Hepatocyte (in vitro differentiated cells): ENCODE data around the gene FAF1.

ENCODE experiments used
- EZH2 ChIP-seq: fragments of 200-600 bp; sonication (generic); IDR thresholded peaks from 2 replicates; pipeline ENCODE4 v1.6.1; 2016; ENCODE audit warnings: antibody characterized with exemption, mild to moderate bottlenecking, borderline replicate concordance
- EZH2phosphoT487 ChIP-seq: fragments of 200-600 bp; sonication (generic); IDR thresholded peaks from one replicate; pipeline ENCODE4 v1.6.1; 2018; ENCODE audit warnings: antibody characterized with exemption, mild to moderate bottlenecking, low read depth, moderate library complexity; ENCODE audit not compliant: unreplicated experiment, severe bottlenecking
- TF ChIP-seq, protein P1 (sequence below): fragments of 200-600 bp; sonication (generic); IDR thresholded peaks from 2 replicates; pipeline ENCODE4 v1.5.1; 2016; ENCODE audit warnings: antibody characterized with exemption, mild to moderate bottlenecking; ENCODE audit not compliant: poor library complexity

DNA sequence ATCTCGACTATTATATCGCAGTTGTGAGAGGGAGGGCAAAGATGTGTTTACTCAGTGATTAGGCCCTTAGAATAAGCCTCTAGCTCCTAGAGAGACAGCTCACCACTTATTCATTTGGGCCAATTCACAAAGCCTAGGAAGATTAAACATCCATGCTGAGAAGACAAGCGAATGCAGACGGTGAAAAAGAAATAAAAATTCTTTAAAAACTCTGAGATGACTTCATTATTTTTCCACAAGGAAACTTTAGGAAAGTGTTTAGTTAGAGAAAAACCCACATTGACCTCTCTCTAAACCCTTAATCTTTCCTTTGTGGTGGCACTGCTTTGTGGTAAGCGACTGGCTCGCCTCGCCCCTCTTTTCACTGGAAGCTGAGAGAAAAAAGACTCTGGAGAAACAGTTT is 390.0 kb downstream of the FAF1 start:
- TF ChIP-seq EZH2phosphoT487: no peak
- TF ChIP-seq, protein P1, sequence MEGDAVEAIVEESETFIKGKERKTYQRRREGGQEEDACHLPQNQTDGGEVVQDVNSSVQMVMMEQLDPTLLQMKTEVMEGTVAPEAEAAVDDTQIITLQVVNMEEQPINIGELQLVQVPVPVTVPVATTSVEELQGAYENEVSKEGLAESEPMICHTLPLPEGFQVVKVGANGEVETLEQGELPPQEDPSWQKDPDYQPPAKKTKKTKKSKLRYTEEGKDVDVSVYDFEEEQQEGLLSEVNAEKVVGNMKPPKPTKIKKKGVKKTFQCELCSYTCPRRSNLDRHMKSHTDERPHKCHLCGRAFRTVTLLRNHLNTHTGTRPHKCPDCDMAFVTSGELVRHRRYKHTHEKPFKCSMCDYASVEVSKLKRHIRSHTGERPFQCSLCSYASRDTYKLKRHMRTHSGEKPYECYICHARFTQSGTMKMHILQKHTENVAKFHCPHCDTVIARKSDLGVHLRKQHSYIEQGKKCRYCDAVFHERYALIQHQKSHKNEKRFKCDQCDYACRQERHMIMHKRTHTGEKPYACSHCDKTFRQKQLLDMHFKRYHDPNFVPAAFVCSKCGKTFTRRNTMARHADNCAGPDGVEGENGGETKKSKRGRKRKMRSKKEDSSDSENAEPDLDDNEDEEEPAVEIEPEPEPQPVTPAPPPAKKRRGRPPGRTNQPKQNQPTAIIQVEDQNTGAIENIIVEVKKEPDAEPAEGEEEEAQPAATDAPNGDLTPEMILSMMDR: no peak
- no peak for TF ChIP-seq EZH2
